Astrocyte (in vitro differentiated cells and primary cell): ENCODE data around the gene CSNK1A1L.

ENCODE experiments used
- CTCF ChIP-seq: IDR thresholded peaks from 2 replicates; pipeline ENCODE4 v1.5.1; 2011; ENCODE audit warnings: low read depth, mild to moderate bottlenecking, inconsistent platforms, low read length, moderate library complexity; ENCODE audit not compliant: insufficient read depth
- EZH2 ChIP-seq: IDR thresholded peaks from 2 replicates; pipeline ENCODE4 v1.6.1; 2012; ENCODE audit warnings: mild to moderate bottlenecking, low read length, inconsistent platforms; ENCODE audit not compliant: insufficient read depth

- no peak for TF ChIP-seq CTCF
- TF ChIP-seq EZH2 = no peak
Observed at GRCh38 chr13:37065890-37066526, 39.5 kb downstream of the CSNK1A1L start.
